Cardiac muscle cell (in vitro differentiated cells and primary cell): ENCODE data around the gene ACIN1. TPM values are rescaled to one million over a fixed set of nuclear protein-coding genes. Genes with fewer than 3 reads are reported as not detected.
A peak's percentile ranks its signal among the peaks of the same experiment; 100 is the strongest.

Source experiments
- DNase-seq, 2 donors: peaks; one replicate each; pipeline versions ENCODE4 v3.0.0 to v3.0.0-alpha.2; 2010 to 2017; ENCODE audit warnings: low read depth in 1 of 2, low spot score in 1 of 2
- H3K27ac ChIP-seq: fragments of 200-600 bp; sonication (generic); 2 replicates; pipeline ENCODE4 v1.5.1; 2016
- H3K27me3 ChIP-seq: fragments of 200-600 bp; sonication (generic); 2 replicates; pipeline ENCODE4 v1.6.0; 2016; ENCODE audit warnings: control low read depth
- H3K36me3 ChIP-seq: fragments of 200-600 bp; sonication (generic); 2 replicates; pipeline ENCODE4 v1.5.1; 2016; ENCODE audit warnings: control low read depth
- H3K4me1 ChIP-seq: fragments of 200-600 bp; sonication (generic); 2 replicates; pipeline ENCODE4 v1.8.1; 2017; ENCODE audit warnings: low read depth, mild to moderate bottlenecking, mixed run types
- H3K4me3 ChIP-seq: fragments of 200-600 bp; sonication (generic); 2 replicates; pipeline ENCODE4 v1.5.1; 2016; ENCODE audit warnings: mild to moderate bottlenecking
- H3K9me3 ChIP-seq: fragments of 200-600 bp; sonication (generic); 2 replicates; pipeline ENCODE4 v1.5.1; 2017; ENCODE audit warnings: low read depth, mild to moderate bottlenecking, control low read depth
- CTCF ChIP-seq: IDR thresholded peaks from 2 replicates; pipeline ENCODE4 v1.5.1; 2012; ENCODE audit warnings: low read depth, mild to moderate bottlenecking, low read length
- polyA plus RNA-seq: library from polyadenylated mRNA; unstranded; fragments of >200 nt; fragmentation: Nextera tagmentation; extraction: Ambion mirVana; gene quantifications from 2 replicates; pipeline ENCODE4 v1.2.1, GENCODE V29; 2016
- total RNA-seq: library from RNA; depleted of rRNA; stranded (reverse); fragments of >200 nt; gene quantifications from 2 replicates; pipeline ENCODE4 v1.2.3, GENCODE V29; 2016

Gene ACIN1
- total and polyA plus RNA-seq, 2 experiments from 2014 or later = 41.0 to 151 TPM

GRCh38 chr14:23067847-23068788, 26.8 kb downstream of the ACIN1 start:
- no peaks in the 10 kb centered on the region for H3K27me3 ChIP-seq
- no peak for TF ChIP-seq CTCF
- peak overlapping the region; percentile 44 for H3K27ac ChIP-seq
- H3K9me3 ChIP-seq = no peaks in the 10 kb centered on the region
- peaks cover 23% of the 10 kb centered on the region for H3K4me1 ChIP-seq
- H3K36me3 ChIP-seq = peaks cover 46% of the 10 kb centered on the region
- DNase-seq = no peak
- H3K4me3 ChIP-seq = no peak overlapping the region

GRCh38 chr14:23066855-23067744, 27.8 kb downstream of the ACIN1 start:
- Histone ChIP-seq H3K9me3 (no peaks in the 10 kb centered on the region), H3K27me3 (no peaks in the 10 kb centered on the region), H3K27ac (no peak overlapping the region), H3K36me3 (peaks cover 56% of the 10 kb centered on the region), H3K4me1 (peaks cover 13% of the 10 kb centered on the region), H3K4me3 (no peak overlapping the region)
- TF ChIP-seq CTCF = no peak
- DNase-seq = no peak

- peaks cover 8% of the 10 kb centered on the region for H3K4me1 ChIP-seq
- no peak for DNase-seq
- no peaks in the 10 kb centered on the region for H3K9me3 ChIP-seq
- no peaks in the 10 kb centered on the region for H3K27me3 ChIP-seq
- no peak for TF ChIP-seq CTCF
- H3K36me3 ChIP-seq = peaks cover 59% of the 10 kb centered on the region
- no peak overlapping the region for H3K27ac ChIP-seq
- H3K4me3 ChIP-seq = no peak overlapping the region
Measured at GRCh38 chr14:23066368-23066767, 28.6 kb downstream of the ACIN1 start.

GRCh38 chr14:23063601-23064000, 31.3 kb downstream of the ACIN1 start:
- no peak for TF ChIP-seq CTCF
- H3K27ac ChIP-seq = peak overlapping the region; percentile 37
- H3K9me3 ChIP-seq = no peaks in the 10 kb centered on the region
- no peak overlapping the region for H3K4me3 ChIP-seq
- H3K27me3 ChIP-seq = no peaks in the 10 kb centered on the region
- DNase-seq = no peak
- H3K4me1 ChIP-seq = peaks cover under 1% of the 10 kb centered on the region
- peaks cover 72% of the 10 kb centered on the region for H3K36me3 ChIP-seq

- Histone ChIP-seq H3K36me3 (peaks cover 58% of the 10 kb centered on the region), H3K9me3 (no peaks in the 10 kb centered on the region), H3K27ac (peak overlapping the region; percentile 37), H3K27me3 (no peaks in the 10 kb centered on the region), H3K4me1 (no peaks in the 10 kb centered on the region), H3K4me3 (no peak overlapping the region)
- peak in 1 of 2 donors; percentile 98 for DNase-seq
- TF ChIP-seq CTCF = no peak
Measured at GRCh38 chr14:23062002-23062401, 32.9 kb downstream of the ACIN1 start.
